Limb (tissue), 2 donors: ENCODE results near the gene CDC14B.

ENCODE experiments used
- DNase-seq, 2 donors: peaks; one replicate each; pipeline ENCODE4 v3.0.0-alpha.2; 2016; ENCODE audit errors: extremely low spot score in 2 of 2

CDC14B gene

GRCh38 chr9:96485280-96485679 is 134.4 kb downstream of the CDC14B start:
- DNase-seq = no peak

GRCh38 chr9:96484521-96484931 is 135.1 kb downstream of the CDC14B start:
- no peak for DNase-seq

- no peak for DNase-seq
Measured at GRCh38 chr9:96483733-96484390, 135.8 kb downstream of the CDC14B start.

- DNase-seq = no peak
Measured at GRCh38 chr9:96483197-96483596, 136.4 kb downstream of the CDC14B start.

GRCh38 chr9:96482476-96482875 is 137.2 kb downstream of the CDC14B start:
- DNase-seq = no peak

GRCh38 chr9:96480736-96481135 is 138.9 kb downstream of the CDC14B start:
- no peak for DNase-seq

GRCh38 chr9:96478829-96479371 is 140.7 kb downstream of the CDC14B start:
- DNase-seq = no peak

- no peak for DNase-seq
Measured at GRCh38 chr9:96476591-96476990, 143.1 kb downstream of the CDC14B start.

GRCh38 chr9:96476013-96476412 is 143.6 kb downstream of the CDC14B start:
- no peak for DNase-seq

- no peak for DNase-seq
Measured at GRCh38 chr9:96467784-96468183, 151.9 kb downstream of the CDC14B start.

GRCh38 chr9:96464426-96464825 is 155.2 kb downstream of the CDC14B start:
- DNase-seq = no peak

GRCh38 chr9:96462541-96462940 is 157.1 kb downstream of the CDC14B start:
- no peak for DNase-seq

GRCh38 chr9:96461336-96461735 is 158.3 kb downstream of the CDC14B start:
- peak in 1 of 2 donors; percentile 42 for DNase-seq

GRCh38 chr9:96460882-96461281 is 158.8 kb downstream of the CDC14B start:
- no peak for DNase-seq

- no peak for DNase-seq
Measured at GRCh38 chr9:96460470-96460869, 159.2 kb downstream of the CDC14B start.

- DNase-seq = no peak
Measured at GRCh38 chr9:96459268-96460007, 160.2 kb downstream of the CDC14B start.

- no peak for DNase-seq
Measured at GRCh38 chr9:96458226-96458625, 161.4 kb downstream of the CDC14B start.

- DNase-seq = no peak
Measured at GRCh38 chr9:96457266-96457665, 162.4 kb downstream of the CDC14B start.

- DNase-seq = no peak
Measured at GRCh38 chr9:96453625-96454024, 166.0 kb downstream of the CDC14B start.

- peak in 1 of 2 donors; percentile 61 for DNase-seq
Measured at GRCh38 chr9:96450613-96451528, 168.8 kb downstream of the CDC14B start.
